HepG2 (cell line): ENCODE measurements around the gene MAN2A2. TPM values are rescaled to one million over a fixed set of nuclear protein-coding genes. Genes with fewer than 3 reads are reported as not detected.

Experiments
- BRD4 ChIP-seq: sonication (generic); formaldehyde crosslinking; IDR thresholded peaks from 2 replicates; pipeline ENCODE4 v1.4.0; 2020; ENCODE audit warnings: missing genetic modification reagents
- HCFC1 ChIP-seq: fragments of 150-350 bp; IDR thresholded peaks from 2 replicates; pipeline ENCODE4 v1.6.1; 2014; ENCODE audit warnings: low read depth, low read length
- HMGA1 ChIP-seq: sonication (generic); formaldehyde crosslinking; conservative IDR thresholded peaks from 2 replicates; pipeline ENCODE4 v1.4.0; 2020; ENCODE audit warnings: missing genetic modification reagents
- RXRA ChIP-seq: sonication (generic); formaldehyde crosslinking; IDR thresholded peaks from 2 replicates; pipeline ENCODE4 v1.5.1; 2020; ENCODE audit warnings: missing genetic modification reagents
- SALL2 ChIP-seq: sonication (generic); formaldehyde crosslinking; IDR thresholded peaks from 2 replicates; pipeline ENCODE4 v1.8.1; 2023; ENCODE audit warnings: mild to moderate bottlenecking, missing genetic modification reagents, inconsistent platforms
- ZNF121 ChIP-seq: sonication (generic); formaldehyde crosslinking; IDR thresholded peaks from 2 replicates; pipeline ENCODE4 v1.5.0; 2020; ENCODE audit warnings: mild to moderate bottlenecking, missing genetic modification reagents
- ZNF713 ChIP-seq: sonication (generic); formaldehyde crosslinking; IDR thresholded peaks from 2 replicates; pipeline ENCODE4 v1.4.0; 2020; ENCODE audit warnings: mild to moderate bottlenecking, missing genetic modification reagents
- polyA plus RNA-seq, 8 experiments: library from polyadenylated mRNA; depleted of rRNA in 3 of 8; stranded (reverse) in 7 of 8; unstranded in 1 of 8; fragments of >200 nt; fragmentation: Illumina TruSeq in 4 of 8; extraction: Trizol in 4 of 8; gene quantifications; 2 replicates each; pipeline versions ENCODE4 v1.2.1 to v1.2.3, GENCODE V29; 2011 to 2016; ENCODE audit warnings: low read depth in 4 of 8, missing spikeins in 1 of 8, mixed read lengths in 1 of 8; ENCODE audit not compliant: insufficient read depth in 1 of 8
- total RNA-seq, 5 experiments: library from RNA; depleted of rRNA; stranded (reverse); fragments of >200 nt; fragmentation: Illumina TruSeq; extraction: Trizol; gene quantifications; 2 replicates each; pipeline ENCODE4 v1.2.3, GENCODE V29; 2016; ENCODE audit warnings: low read depth in 1 of 5
- TF ChIP-seq, protein P1 (sequence below), 2 experiments: fragments of 450-650 bp in 1 of 2; sonication (generic) in 1 of 2; formaldehyde crosslinking in 1 of 2; IDR thresholded peaks; 2 replicates each; pipeline versions ENCODE4 v1.6.1 to v1.8.0; 2016 to 2022; ENCODE audit warnings: antibody characterized with exemption in 1 of 2, mild to moderate bottlenecking in 1 of 2, missing genetic modification reagents in 1 of 2
- TF ChIP-seq, protein P2 (sequence below): sonication (generic); formaldehyde crosslinking; IDR thresholded peaks from 2 replicates; pipeline ENCODE4 v1.5.0; 2020; ENCODE audit warnings: mild to moderate bottlenecking, missing genetic modification reagents, borderline replicate concordance
- TF ChIP-seq, protein P3 (sequence below): fragments of 450-650 bp; IDR thresholded peaks from 2 replicates; pipeline ENCODE4 v1.6.1; 2017; ENCODE audit warnings: mild to moderate bottlenecking

MAN2A2 gene
- total and polyA plus RNA-seq, 2 of the 13 experiments (the other 11 are each of a cell fraction or from before 2014, with no cell fraction given): 17.5 to 51.5 TPM

GRCh38 chr15:90860942-90861675 lies 42.0 kb upstream of the MAN2A2 start (continued):
- TF ChIP-seq, protein P1, sequence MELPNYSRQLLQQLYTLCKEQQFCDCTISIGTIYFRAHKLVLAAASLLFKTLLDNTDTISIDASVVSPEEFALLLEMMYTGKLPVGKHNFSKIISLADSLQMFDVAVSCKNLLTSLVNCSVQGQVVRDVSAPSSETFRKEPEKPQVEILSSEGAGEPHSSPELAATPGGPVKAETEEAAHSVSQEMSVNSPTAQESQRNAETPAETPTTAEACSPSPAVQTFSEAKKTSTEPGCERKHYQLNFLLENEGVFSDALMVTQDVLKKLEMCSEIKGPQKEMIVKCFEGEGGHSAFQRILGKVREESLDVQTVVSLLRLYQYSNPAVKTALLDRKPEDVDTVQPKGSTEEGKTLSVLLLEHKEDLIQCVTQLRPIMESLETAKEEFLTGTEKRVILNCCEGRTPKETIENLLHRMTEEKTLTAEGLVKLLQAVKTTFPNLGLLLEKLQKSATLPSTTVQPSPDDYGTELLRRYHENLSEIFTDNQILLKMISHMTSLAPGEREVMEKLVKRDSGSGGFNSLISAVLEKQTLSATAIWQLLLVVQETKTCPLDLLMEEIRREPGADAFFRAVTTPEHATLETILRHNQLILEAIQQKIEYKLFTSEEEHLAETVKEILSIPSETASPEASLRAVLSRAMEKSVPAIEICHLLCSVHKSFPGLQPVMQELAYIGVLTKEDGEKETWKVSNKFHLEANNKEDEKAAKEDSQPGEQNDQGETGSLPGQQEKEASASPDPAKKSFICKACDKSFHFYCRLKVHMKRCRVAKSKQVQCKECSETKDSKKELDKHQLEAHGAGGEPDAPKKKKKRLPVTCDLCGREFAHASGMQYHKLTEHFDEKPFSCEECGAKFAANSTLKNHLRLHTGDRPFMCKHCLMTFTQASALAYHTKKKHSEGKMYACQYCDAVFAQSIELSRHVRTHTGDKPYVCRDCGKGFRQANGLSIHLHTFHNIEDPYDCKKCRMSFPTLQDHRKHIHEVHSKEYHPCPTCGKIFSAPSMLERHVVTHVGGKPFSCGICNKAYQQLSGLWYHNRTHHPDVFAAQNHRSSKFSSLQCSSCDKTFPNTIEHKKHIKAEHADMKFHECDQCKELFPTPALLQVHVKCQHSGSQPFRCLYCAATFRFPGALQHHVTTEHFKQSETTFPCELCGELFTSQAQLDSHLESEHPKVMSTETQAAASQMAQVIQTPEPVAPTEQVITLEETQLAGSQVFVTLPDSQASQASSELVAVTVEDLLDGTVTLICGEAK (IDR thresholded peaks at IDR 0.05): no peak
- TF ChIP-seq, protein P1 (CRISPR knock-in tag; IDR thresholded peaks at IDR 0.05): no peak; the same call in 1 of the 2 replicates
- TF ChIP-seq ZNF713 (CRISPR knock-in tag): no peak
- TF ChIP-seq, protein P2, sequence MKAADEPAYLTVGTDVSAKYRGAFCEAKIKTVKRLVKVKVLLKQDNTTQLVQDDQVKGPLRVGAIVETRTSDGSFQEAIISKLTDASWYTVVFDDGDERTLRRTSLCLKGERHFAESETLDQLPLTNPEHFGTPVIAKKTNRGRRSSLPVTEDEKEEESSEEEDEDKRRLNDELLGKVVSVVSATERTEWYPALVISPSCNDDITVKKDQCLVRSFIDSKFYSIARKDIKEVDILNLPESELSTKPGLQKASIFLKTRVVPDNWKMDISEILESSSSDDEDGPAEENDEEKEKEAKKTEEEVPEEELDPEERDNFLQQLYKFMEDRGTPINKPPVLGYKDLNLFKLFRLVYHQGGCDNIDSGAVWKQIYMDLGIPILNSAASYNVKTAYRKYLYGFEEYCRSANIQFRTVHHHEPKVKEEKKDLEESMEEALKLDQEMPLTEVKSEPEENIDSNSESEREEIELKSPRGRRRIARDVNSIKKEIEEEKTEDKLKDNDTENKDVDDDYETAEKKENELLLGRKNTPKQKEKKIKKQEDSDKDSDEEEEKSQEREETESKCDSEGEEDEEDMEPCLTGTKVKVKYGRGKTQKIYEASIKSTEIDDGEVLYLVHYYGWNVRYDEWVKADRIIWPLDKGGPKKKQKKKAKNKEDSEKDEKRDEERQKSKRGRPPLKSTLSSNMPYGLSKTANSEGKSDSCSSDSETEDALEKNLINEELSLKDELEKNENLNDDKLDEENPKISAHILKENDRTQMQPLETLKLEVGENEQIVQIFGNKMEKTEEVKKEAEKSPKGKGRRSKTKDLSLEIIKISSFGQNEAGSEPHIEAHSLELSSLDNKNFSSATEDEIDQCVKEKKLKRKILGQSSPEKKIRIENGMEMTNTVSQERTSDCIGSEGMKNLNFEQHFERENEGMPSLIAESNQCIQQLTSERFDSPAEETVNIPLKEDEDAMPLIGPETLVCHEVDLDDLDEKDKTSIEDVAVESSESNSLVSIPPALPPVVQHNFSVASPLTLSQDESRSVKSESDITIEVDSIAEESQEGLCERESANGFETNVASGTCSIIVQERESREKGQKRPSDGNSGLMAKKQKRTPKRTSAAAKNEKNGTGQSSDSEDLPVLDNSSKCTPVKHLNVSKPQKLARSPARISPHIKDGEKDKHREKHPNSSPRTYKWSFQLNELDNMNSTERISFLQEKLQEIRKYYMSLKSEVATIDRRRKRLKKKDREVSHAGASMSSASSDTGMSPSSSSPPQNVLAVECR (CRISPR knock-in tag): no peak; the same call in 1 of the 2 replicates
- peak; percentile 53; the same call in 1 of the 2 replicates for TF ChIP-seq BRD4 (CRISPR knock-in tag)
- TF ChIP-seq HCFC1: no peak
- TF ChIP-seq SALL2 (CRISPR knock-in tag): no peak
- TF ChIP-seq RXRA (CRISPR knock-in tag): peak; percentile 44; the same call in 1 of the 2 replicates
- TF ChIP-seq HMGA1: no peak
- TF ChIP-seq ZNF121 (CRISPR knock-in tag): no peak; the same call in 1 of the 2 replicates
- TF ChIP-seq, protein P3, sequence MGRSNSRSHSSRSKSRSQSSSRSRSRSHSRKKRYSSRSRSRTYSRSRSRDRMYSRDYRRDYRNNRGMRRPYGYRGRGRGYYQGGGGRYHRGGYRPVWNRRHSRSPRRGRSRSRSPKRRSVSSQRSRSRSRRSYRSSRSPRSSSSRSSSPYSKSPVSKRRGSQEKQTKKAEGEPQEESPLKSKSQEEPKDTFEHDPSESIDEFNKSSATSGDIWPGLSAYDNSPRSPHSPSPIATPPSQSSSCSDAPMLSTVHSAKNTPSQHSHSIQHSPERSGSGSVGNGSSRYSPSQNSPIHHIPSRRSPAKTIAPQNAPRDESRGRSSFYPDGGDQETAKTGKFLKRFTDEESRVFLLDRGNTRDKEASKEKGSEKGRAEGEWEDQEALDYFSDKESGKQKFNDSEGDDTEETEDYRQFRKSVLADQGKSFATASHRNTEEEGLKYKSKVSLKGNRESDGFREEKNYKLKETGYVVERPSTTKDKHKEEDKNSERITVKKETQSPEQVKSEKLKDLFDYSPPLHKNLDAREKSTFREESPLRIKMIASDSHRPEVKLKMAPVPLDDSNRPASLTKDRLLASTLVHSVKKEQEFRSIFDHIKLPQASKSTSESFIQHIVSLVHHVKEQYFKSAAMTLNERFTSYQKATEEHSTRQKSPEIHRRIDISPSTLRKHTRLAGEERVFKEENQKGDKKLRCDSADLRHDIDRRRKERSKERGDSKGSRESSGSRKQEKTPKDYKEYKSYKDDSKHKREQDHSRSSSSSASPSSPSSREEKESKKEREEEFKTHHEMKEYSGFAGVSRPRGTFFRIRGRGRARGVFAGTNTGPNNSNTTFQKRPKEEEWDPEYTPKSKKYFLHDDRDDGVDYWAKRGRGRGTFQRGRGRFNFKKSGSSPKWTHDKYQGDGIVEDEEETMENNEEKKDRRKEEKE: no peak
